Mucosa of gallbladder (tissue), 1 donor: ENCODE results near the gene RAB37. TPM values are rescaled to one million over a fixed set of nuclear protein-coding genes. Genes with fewer than 3 reads are reported as not detected.

ENCODE experiments used
- DNase-seq: peaks from one replicate; pipeline ENCODE4 v3.0.0-alpha.2; 2020; ENCODE audit warnings: low spot score
- total RNA-seq: library from RNA; stranded (reverse); gene quantifications from one replicate; pipeline ENCODE4 v1.2.1, GENCODE V29; 2021
- donor health status: DM: no; HTN: no; CAD: no.

The RAB37 gene
- total RNA-seq, 1 donor from 2014 or later, result 5.1 TPM

DNA sequence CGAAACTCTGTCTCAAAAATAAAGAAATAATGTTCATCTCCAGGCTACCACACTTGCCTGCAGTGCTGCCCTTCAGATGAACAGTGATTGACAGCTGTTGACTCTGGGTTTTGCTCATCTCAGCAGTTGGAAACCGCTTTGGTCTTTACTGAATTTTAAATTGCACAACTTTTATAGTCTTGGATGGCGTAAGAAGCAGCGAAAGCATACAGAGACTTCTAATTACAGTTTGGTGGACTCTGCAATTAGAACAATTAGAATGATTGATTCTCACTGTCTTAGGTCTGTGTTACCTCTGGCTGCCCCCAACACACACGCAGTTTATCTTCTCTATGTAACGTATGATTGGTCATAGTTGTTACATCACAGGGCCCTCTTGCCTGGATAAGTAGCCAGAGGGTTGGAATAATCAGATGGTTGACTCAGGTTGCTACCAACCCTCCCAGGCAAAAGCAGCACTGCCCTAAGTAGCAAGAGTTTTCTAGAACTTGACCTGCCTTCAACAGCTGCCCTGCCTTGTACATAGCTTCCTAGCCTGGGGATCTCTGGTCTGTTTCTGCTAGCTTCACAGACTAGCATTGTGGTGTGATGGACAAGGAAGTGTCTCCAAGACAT, 41.0 kb downstream of the RAB37 start:
- no peak for DNase-seq

DNA sequence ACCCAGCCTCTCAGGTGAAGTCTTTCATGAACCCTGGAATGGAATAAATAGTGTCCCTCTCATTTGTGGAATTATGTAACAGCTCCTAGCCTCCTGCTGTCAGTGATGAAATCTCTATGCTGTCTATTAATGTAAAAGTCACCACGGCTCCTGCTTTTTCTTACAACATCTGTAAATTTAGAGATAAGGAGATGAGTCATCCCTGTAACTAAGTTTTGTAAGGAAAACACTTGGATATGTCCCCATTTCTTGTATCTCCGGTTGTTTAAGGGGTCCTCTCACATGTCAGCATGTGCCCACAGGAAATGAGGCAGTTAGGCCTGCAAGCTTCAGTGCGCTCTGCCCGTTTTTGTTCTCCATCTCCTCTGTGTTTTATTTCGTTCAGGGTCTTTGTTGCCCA, 41.9 kb downstream of the RAB37 start:
- no peak for DNase-seq

DNA sequence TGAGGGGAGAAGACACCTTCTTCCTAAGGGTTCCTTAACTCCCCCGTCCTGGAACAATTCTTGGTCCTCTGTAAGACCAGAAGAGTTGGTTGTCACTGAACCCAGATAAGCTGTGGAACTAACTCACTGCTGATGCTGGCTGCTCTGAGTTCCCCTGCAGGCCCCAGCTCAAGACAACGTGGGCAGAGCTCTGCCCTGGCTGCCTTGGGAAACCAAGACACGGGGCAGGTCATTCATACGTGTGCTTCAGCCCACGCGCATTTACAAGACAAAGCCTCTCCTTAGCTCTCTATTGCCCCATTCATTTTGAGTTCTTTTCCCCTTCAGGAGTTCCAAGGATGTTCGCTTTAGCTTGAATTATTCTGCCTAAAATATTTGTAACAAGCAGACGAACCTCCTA, 42.4 kb downstream of the RAB37 start:
- DNase-seq, result no peak

GRCh38 chr17:74779948-74780400, 42.9 kb downstream of the RAB37 start:
- DNase-seq, result peak; percentile 29

- DNase-seq, result peak; percentile 34
These were observed 43.6 kb downstream of the RAB37 start for GRCh38 chr17:74780443-74781238.

DNA sequence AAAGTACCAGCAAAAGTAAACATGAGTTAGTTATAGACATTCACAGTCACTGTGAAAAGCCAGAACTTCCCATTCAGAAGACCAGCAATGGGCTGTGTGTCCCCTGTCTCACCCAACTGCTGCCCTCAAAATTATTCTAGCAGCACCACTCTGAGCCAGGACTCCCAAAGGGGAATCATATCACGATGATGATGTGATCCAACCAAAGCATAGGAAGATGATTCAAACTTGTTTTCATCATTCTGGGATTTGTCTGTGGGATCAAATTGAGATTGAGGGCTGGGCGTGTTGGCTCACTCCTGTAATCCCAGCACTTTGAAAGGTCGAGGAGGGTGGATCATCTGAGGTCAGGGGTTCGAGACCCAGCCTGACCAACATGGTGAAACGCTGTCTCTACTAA, 45.5 kb downstream of the RAB37 start:
- DNase-seq, result no peak

DNA sequence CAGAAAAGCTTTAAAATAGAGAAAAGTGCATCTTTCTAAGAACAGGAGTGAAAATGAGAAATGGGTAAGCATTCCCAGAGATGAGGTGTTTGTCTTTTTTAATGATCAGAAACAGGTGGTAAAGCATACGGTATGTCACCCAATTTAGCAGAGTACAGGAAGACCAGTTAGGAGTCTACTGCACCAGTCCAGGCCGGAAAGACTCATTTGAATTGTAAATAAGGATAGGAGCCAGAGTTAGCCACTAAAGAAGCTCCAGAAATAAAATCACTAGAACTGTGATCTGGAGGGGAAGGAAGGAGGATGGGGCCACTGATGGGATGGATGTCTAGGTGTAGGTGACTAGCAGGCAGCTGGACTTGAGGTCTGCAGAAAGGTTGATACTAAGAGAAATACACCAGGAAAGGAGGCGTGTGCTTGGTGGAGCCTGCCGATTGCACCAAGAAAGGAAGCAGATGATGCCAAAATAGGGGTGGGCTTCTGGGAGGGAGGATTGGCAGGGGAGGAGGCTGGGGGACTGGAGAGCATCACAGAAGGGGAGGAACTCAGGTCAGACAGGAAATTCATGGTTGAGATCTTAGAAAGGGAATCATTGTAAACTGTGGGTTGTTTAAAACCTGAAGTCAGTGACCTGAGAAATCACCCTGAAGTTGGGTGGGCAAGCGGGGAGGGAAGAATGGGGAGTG, 47.2 kb downstream of the RAB37 start:
- DNase-seq, result no peak

GRCh38 chr17:74785096-74785980, 48.3 kb downstream of the RAB37 start:
- DNase-seq, result no peak

GRCh38 chr17:74785981-74786360, 48.9 kb downstream of the RAB37 start:
- no peak for DNase-seq

- DNase-seq, result peak; percentile 37
These were observed 49.5 kb downstream of the RAB37 start for GRCh38 chr17:74786431-74787055.

GRCh38 chr17:74790161-74791058, 53.4 kb downstream of the RAB37 start:
- DNase-seq, result no peak

GRCh38 chr17:74792586-74793105, 55.6 kb downstream of the RAB37 start:
- no peak for DNase-seq

DNA sequence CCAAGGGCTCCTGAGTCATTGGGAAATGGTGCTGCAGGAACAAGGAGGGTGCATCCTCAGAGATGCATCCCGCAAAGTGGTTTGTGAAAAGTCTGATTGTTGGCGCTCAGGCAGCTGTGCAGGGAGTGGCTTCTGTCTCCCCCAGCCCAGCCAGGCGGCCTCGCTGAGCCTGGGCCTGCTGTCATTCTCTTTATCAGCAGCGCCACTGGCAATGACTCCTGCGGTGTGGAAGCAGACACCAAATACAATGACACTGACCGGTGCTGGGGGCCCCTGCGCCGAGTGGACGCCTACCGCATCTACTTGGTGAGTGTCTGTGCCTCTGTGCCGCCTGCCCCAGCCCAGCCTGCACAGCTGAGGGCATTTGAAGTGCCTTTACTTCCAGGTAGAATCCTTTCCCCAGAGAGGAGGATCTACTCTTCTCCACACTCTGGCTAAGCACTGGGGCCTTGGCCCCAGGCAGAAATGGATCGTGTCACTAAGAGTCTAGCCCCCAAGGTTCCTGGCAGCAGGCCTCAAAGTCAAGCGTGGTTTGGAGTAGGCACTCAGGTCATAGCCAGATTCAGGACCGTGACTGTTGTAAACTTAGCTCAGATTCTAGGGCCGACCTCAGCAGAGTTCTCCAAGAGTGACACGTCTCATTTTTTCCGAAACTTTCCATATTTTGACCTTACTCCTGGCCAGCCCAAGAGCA, 58.4 kb downstream of the RAB37 start:
- DNase-seq, result no peak

- DNase-seq, result no peak
These were observed 59.2 kb downstream of the RAB37 start for GRCh38 chr17:74796211-74796610.

DNA sequence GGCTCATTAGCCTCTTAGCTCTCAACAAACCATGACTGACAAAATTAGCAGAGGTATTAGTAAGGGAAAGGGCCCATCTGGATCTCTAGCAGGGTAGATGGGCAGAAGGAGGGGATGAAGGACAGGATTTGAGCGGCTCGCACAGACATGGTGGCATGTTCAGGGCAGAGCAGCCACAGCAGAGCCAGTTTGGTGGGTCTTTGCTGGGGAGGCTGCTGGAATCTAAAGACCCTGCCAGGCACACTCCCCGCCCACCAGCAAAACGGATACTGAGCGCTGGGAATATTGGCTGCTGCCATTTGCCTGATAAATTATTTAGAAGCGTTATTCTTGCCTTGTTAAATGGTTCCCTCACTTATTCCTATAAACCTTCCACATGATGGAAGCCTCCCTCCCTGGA, 59.8 kb downstream of the RAB37 start:
- DNase-seq, result no peak
